PFSK-1 (cell line): Measurements from ENCODE around the gene PAX2.

ENCODE experiments used
- FOXP2 ChIP-seq: optimal IDR thresholded peaks from 2 replicates; pipeline ENCODE3; 2011; ENCODE audit warnings: borderline replicate concordance, control low read depth, inconsistent platforms; ENCODE audit not compliant: insufficient read depth; ENCODE audit errors: extremely low read length, extremely low read depth
- POLR2AphosphoS5 ChIP-seq: IDR thresholded peaks from 2 replicates; pipeline ENCODE4 v1.6.1; 2012; ENCODE audit warnings: low read depth, mild to moderate bottlenecking, control low read depth, low read length, moderate library complexity
- SIN3A ChIP-seq: IDR thresholded peaks from 2 replicates; pipeline ENCODE4 v1.6.1; 2012; ENCODE audit warnings: mild to moderate bottlenecking, low read length, moderate library complexity, borderline replicate concordance; ENCODE audit not compliant: insufficient read depth
- TAF1 ChIP-seq: IDR thresholded peaks from 2 replicates; pipeline ENCODE4 v1.6.1; 2012; ENCODE audit warnings: low read length, control low read depth, borderline replicate concordance; ENCODE audit not compliant: insufficient read depth
- TF ChIP-seq, protein P1 (sequence below), 2 experiments: IDR thresholded peaks; 2 replicates each; pipeline versions ENCODE4 v1.6.1 to v1.8.0; 2011 to 2012; ENCODE audit warnings: low read depth in 2 of 2, low read length in 2 of 2, control low read depth in 1 of 2, inconsistent platforms in 1 of 2, mild to moderate bottlenecking in 1 of 2, moderate library complexity in 1 of 2; ENCODE audit not compliant: insufficient read depth in 1 of 2

DNA sequence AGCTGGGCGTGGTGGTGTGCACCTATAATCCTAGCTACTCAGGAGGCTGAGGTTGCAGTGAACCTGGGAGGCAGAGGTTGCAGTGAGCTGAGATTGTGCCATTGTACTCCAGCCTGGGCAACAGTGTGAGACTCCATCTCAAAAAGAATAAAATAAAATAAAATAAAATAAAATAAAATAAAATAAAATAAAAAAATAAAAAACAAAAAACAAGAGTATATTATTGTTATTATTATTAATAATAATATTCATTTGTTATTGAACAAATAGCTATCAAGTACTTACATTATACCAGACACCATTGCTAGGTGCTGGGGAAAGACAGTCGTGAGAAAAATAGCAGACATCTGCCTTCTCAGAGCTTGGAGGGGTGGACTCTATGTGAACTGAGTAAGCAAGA is 24.1 kb downstream of the PAX2 start:
- TF ChIP-seq TAF1 (no peak), SIN3A (no peak), POLR2AphosphoS5 (no peak), FOXP2 (no peak)
- TF ChIP-seq, protein P1, sequence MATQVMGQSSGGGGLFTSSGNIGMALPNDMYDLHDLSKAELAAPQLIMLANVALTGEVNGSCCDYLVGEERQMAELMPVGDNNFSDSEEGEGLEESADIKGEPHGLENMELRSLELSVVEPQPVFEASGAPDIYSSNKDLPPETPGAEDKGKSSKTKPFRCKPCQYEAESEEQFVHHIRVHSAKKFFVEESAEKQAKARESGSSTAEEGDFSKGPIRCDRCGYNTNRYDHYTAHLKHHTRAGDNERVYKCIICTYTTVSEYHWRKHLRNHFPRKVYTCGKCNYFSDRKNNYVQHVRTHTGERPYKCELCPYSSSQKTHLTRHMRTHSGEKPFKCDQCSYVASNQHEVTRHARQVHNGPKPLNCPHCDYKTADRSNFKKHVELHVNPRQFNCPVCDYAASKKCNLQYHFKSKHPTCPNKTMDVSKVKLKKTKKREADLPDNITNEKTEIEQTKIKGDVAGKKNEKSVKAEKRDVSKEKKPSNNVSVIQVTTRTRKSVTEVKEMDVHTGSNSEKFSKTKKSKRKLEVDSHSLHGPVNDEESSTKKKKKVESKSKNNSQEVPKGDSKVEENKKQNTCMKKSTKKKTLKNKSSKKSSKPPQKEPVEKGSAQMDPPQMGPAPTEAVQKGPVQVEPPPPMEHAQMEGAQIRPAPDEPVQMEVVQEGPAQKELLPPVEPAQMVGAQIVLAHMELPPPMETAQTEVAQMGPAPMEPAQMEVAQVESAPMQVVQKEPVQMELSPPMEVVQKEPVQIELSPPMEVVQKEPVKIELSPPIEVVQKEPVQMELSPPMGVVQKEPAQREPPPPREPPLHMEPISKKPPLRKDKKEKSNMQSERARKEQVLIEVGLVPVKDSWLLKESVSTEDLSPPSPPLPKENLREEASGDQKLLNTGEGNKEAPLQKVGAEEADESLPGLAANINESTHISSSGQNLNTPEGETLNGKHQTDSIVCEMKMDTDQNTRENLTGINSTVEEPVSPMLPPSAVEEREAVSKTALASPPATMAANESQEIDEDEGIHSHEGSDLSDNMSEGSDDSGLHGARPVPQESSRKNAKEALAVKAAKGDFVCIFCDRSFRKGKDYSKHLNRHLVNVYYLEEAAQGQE (IDR thresholded peaks at IDR 0.05; ENCODE audit: insufficient read depth in 1 of 2, low read depth in 2 of 2, low read length in 2 of 2) = no peak
